Naive thymus-derived CD8-positive, alpha-beta T cell (primary cell): ENCODE data around the gene TPRN. TPM values are rescaled to one million over a fixed set of nuclear protein-coding genes. Genes with fewer than 3 reads are reported as not detected.

Source experiments
- ATAC-seq, 2 donors: fragments of 150-1000 bp; cut with Tn5 transposase in 1 of 2; sonication (Bioruptor Pico), chemical (Tn5 transposase) in 1 of 2; 1 replicate in 1 of 2; 2 replicates in 1 of 2; pipeline ENCODE4 v1.10.0; 2021; ENCODE audit warnings: mild to moderate bottlenecking in 2 of 2, moderate library complexity in 2 of 2
- POLR2A ChIA-PET: fragments of 350-600 bp; sonication (Branson Sonifier 250); formaldehyde crosslinking; loops from one replicate; lab custom pipeline; 2021; ENCODE audit warnings: antibody characterized with exemption; lab: Charles Lee
- DNase-seq, 10 donors: peaks; one replicate each; pipeline versions ENCODE4 v3.0.0 to v3.0.0-alpha.2; 2020 to 2022
- H3K27ac Mint-ChIP-seq, 10 donors: one replicate each; pipeline ENCODE4 v1.8.0; 2020 to 2022; ENCODE audit warnings: mild to moderate bottlenecking in 10 of 10, mixed read lengths in 10 of 10, moderate library complexity in 4 of 10, inconsistent platforms in 1 of 10
- H3K27me3 Mint-ChIP-seq, 5 donors: one replicate each; pipeline ENCODE4 v1.8.0; 2021 to 2022; ENCODE audit warnings: mixed read lengths in 5 of 5
- H3K36me3 Mint-ChIP-seq, 3 donors: one replicate each; pipeline ENCODE4 v1.8.0; 2020 to 2022; ENCODE audit warnings: mixed read lengths in 3 of 3, mild to moderate bottlenecking in 2 of 3, inconsistent platforms in 1 of 3
- H3K4me1 Mint-ChIP-seq, 4 donors: one replicate each; pipeline ENCODE4 v1.8.0; 2021 to 2022; ENCODE audit warnings: mixed read lengths in 4 of 4
- H3K4me3 Mint-ChIP-seq, 10 donors: one replicate each; pipeline ENCODE4 v1.8.0; 2020 to 2022; ENCODE audit warnings: mild to moderate bottlenecking in 10 of 10, mixed read lengths in 10 of 10, moderate library complexity in 6 of 10, inconsistent platforms in 1 of 10
- H3K9me3 Mint-ChIP-seq, 9 donors: one replicate each; pipeline ENCODE4 v1.8.0; 2020 to 2022; ENCODE audit warnings: mixed read lengths in 9 of 9, mild to moderate bottlenecking in 3 of 9, inconsistent platforms in 1 of 9, moderate library complexity in 1 of 9
- polyA plus RNA-seq, 3 donors: library from polyadenylated mRNA; unstranded; fragments of 300-500 nt; fragmentation: Illumina TruSeq; gene quantifications; one replicate each; pipeline ENCODE4 v1.2.3, GENCODE V29; 2021
- total RNA-seq, 8 experiments: library from RNA in 2 of 8; stranded (reverse) in 2 of 8; gene quantifications; one replicate each; pipeline ENCODE4 v1.2.3 and lab custom pipeline; 2021 to 2026

Gene TPRN
- total and polyA plus RNA-seq, 5 experiments from 2014 or later, result 0.15 to 10.1 (median 0.42) TPM

- Mint-ChIP-seq H3K4me1 (peaks cover 6 to 46% (median 36%) of the 10 kb centered on the region in 4 donors), H3K36me3 (peaks cover 0 to 7% (median 4%) of the 10 kb centered on the region in 3 donors), H3K27ac (peak overlapping the region; percentile 77 to 98 (median 94)), H3K27me3 (no peaks in the 10 kb centered on the region), H3K9me3 (no peaks in the 10 kb centered on the region), H3K4me3 (peak overlapping the region; percentile 87 to 95 (median 92))
- POLR2A ChIA-PET, result interaction anchor here (0.8 to 8.1 kb wide), 16 partner anchors 13 to 120 kb away, joined by 3 to 135 read pairs (median 7); partner anchors contain the start of genes CYSRT1, MAN1B1, NDOR1 and NELFB
- DNase-seq (no peak), ATAC-seq (no peak)
Observed at GRCh38 chr9:137189297-137190295, 10.9 kb downstream of the TPRN start.

DNA sequence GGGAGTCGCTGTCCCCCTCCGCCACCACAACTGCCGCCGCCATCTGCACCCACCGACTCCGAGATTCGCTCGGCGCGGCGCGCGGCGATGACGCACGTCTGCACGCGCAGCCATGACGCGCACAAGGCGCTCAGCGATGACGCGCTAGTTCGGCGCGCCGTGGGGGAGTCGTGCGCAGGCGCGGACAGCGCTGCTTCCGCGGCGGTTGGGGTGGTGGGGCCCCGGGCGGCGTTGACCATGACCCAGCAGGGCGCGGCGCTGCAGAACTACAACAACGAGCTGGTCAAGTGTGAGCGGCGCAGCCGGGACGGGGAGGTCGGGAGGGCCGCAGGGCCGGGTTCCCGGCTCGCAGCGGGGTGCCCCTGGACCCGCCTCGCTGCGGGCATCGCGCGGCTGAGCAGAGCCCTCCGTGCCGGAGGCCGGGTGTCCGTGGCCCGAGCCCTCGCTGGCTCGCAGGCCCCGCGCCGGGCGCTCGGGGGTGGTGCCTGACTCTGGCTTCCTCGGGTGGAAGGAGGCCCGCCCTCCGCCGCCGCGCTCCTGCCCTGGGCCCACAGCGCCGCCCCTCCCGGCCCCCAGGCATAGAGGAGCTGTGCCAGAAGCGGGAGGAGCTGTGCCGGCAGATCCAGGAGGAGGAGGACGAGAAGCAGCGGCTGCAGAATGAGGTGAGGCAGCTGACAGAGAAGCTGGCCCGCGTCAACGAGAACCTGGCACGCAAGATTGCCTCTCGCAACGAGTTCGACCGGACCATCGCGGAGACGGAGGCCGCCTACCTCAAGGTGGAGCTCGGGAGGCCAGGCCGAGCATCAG, 11.8 kb downstream of the TPRN start, which contains the start of the genes ANAPC2 and SSNA1:
ANAPC2 (minus strand) TSS at position 71 of the 807 bp plus-strand sequence; CDS start at position 43, 28 bp downstream.
SSNA1 (plus strand) TSS at position 187 of the 807 bp plus-strand sequence; CDS start at position 238, 51 bp downstream.
- peak; percentile 83 to 95 (median 94) for DNase-seq
- peaks cover 8 to 50% (median 41%) of the 10 kb centered on the region in 4 donors for H3K4me1 Mint-ChIP-seq
- peak within 1 kb of the TSS; percentile 87 to 96 (median 92) for H3K4me3 Mint-ChIP-seq
- peak within 1 kb of the TSS; percentile 83 to 98 (median 94) for H3K27ac Mint-ChIP-seq
- POLR2A ChIA-PET, result interaction anchor here (0.8 to 8.1 kb wide), 22 partner anchors 13 to 286 kb away, joined by 3 to 135 read pairs (median 4); partner anchors contain the start of genes CYSRT1, LRRC26, MAN1B1 and NDOR1
- ATAC-seq, result peak; percentile 79
- H3K36me3 Mint-ChIP-seq, result peaks cover 0 to 16% (median 4%) of the 10 kb centered on the region in 3 donors
- H3K9me3 Mint-ChIP-seq, result no peaks in the 10 kb centered on the region
- no peaks in the 10 kb centered on the region for H3K27me3 Mint-ChIP-seq

DNA sequence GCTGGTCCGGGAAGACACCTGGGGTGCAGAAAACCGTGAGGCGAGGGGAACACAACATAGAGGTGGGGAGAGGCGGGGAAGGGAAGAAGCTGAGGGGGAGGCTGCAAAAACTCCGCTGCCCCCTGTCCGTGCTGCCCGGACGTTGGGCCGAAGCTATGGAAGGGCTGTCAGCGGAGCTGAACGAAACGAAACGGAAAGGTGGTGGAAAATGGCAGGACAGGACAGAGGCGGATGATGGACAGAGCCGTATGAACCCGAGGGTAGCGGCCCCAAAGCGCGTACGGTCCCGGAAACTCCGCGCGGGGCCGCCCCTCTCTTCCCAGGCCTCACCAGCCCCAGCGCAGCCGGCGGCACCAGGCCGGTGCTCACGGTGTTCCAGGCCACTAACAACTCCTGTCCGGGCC, 12.5 kb downstream of the TPRN start:
- no peaks in the 10 kb centered on the region for H3K27me3 Mint-ChIP-seq
- peak overlapping the region; percentile 83 to 97 (median 93) for H3K27ac Mint-ChIP-seq
- DNase-seq, result no peak
- H3K4me3 Mint-ChIP-seq, result peak overlapping the region; percentile 87 to 96 (median 91)
- POLR2A ChIA-PET, result interaction anchor here (0.5 to 8.1 kb wide), 21 partner anchors 10 to 430 kb away, joined by 3 to 135 read pairs (median 5); partner anchors contain the start of genes CYSRT1, LRRC26, MAN1B1 and NDOR1
- H3K36me3 Mint-ChIP-seq, result peaks cover 0 to 21% (median 9%) of the 10 kb centered on the region in 3 donors
- no peaks in the 10 kb centered on the region for H3K9me3 Mint-ChIP-seq
- peak in 1 of 2 donors; percentile 21 for ATAC-seq
- peaks cover 8 to 50% (median 41%) of the 10 kb centered on the region in 4 donors for H3K4me1 Mint-ChIP-seq

DNA sequence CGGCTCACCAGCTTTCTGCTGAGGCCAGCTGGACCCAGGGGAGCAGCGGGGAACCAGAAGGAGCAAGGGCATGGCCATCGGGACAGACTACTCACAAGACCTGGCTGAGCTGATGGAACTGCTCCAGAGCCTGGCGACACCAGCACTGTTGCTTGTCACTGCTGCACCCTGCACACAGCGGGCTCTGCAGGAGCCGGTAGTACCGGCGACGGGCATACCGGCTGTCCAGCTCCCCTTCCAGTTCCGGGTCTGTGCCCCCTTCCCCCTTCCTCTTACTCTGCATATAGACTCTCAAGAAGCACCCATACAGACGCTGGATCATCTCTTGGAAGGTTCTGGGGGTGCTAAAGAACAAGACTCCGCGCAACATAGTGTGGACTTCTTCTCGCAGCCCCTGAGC, 13.2 kb downstream of the TPRN start:
- POLR2A ChIA-PET, result interaction anchor here (0.5 to 8.1 kb wide), 17 partner anchors 9 to 431 kb away, joined by 3 to 135 read pairs (median 6); partner anchors contain the start of genes CYSRT1, MAN1B1, NDOR1 and RNF208
- Mint-ChIP-seq H3K36me3 (peaks cover 0 to 27% (median 9%) of the 10 kb centered on the region in 3 donors), H3K4me3 (peak overlapping the region; percentile 87 to 96 (median 91)), H3K4me1 (peaks cover 8 to 50% (median 41%) of the 10 kb centered on the region in 4 donors), H3K27me3 (no peaks in the 10 kb centered on the region), H3K9me3 (no peaks in the 10 kb centered on the region), H3K27ac (peak overlapping the region; percentile 83 to 97 (median 93))
- DNase-seq, result no peak
- ATAC-seq, result no peak

- DNase-seq (no peak), ATAC-seq (no peak)
- H3K4me3 Mint-ChIP-seq, result peak overlapping the region; percentile 30 to 95 (median 88)
- H3K4me1 Mint-ChIP-seq, result peaks cover 8 to 50% (median 41%) of the 10 kb centered on the region in 4 donors
- H3K9me3 Mint-ChIP-seq, result no peaks in the 10 kb centered on the region
- no peaks in the 10 kb centered on the region for H3K27me3 Mint-ChIP-seq
- peak overlapping the region in 4 of 10 donors; percentile 47 to 96 (median 64) for H3K27ac Mint-ChIP-seq
- H3K36me3 Mint-ChIP-seq, result peaks cover 0 to 32% (median 13%) of the 10 kb centered on the region in 3 donors
- POLR2A ChIA-PET, result interaction anchor here (0.6 to 8.1 kb wide), 5 partner anchors 12 to 759 kb away, joined by 3 to 135 read pairs (median 12); partner anchors contain the start of genes CYSRT1, NDOR1, RNF208 and RNF224
Observed at GRCh38 chr9:137186385-137186784, 14.2 kb downstream of the TPRN start.

GRCh38 chr9:137185921-137186320, 14.6 kb downstream of the TPRN start:
- Mint-ChIP-seq H3K9me3 (no peaks in the 10 kb centered on the region), H3K36me3 (peaks cover 0 to 32% (median 13%) of the 10 kb centered on the region in 3 donors), H3K27ac (no peak overlapping the region), H3K4me1 (peaks cover 8 to 49% (median 39%) of the 10 kb centered on the region in 4 donors), H3K4me3 (peak overlapping the region in 4 of 10 donors; percentile 19 to 95 (median 90)), H3K27me3 (no peaks in the 10 kb centered on the region)
- POLR2A ChIA-PET, result interaction anchor here (0.6 to 1.4 kb wide), 2 partner anchors 11 to 759 kb away, joined by 3 to 12 read pairs; no protein-coding TSS in a partner anchor
- DNase-seq (no peak), ATAC-seq (no peak)

DNA sequence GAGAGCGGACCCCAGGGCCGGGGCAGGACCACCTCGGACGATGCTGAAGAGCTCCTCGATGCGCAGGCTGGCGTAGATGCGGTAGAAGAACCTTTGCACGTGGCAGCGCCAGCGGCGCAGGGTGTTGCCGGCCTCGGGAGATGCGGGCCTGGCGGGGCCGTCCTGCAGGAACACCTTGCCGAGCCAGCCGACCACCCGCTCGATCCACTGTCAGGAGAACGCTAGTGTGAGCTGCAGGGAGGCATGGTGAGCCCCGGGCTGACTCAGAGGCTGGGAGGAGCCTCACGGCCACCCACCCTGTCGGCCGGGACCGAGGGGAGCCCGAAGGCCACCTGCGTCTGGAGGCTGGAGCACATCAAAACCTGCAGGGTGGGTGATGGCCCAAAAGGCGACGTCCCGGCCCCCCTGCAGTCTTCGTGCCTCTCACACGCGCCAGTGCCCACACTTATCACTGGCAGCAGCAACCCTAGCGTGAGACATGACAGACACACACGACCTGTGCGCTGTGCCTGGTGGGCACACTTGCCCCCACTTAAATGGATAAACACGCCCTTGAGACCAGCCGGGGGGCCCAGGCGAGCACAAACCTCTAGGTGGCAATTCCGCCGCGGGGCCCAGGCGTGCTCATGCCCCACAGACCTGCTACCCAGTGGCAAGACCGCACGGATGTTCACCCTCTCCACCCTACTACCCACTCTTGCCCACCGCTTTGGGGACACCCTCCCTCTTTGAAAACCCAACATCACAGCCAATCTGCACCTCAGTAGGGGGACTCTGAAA, 15.5 kb downstream of the TPRN start:
- DNase-seq (no peak), ATAC-seq (no peak)
- POLR2A ChIA-PET, result interaction anchor here (0.7 to 1.4 kb wide), 2 partner anchors 10 to 55 kb away, joined by 3 read pairs; no protein-coding TSS in a partner anchor
- peaks cover 0 to 29% (median 14%) of the 10 kb centered on the region in 3 donors for H3K36me3 Mint-ChIP-seq
- peaks cover 5 to 44% (median 32%) of the 10 kb centered on the region in 4 donors for H3K4me1 Mint-ChIP-seq
- H3K9me3 Mint-ChIP-seq, result no peaks in the 10 kb centered on the region
- H3K4me3 Mint-ChIP-seq, result peak overlapping the region in 1 of 10 donors; percentile 48
- H3K27ac Mint-ChIP-seq, result peak overlapping the region in 1 of 10 donors; percentile 52
- H3K27me3 Mint-ChIP-seq, result no peaks in the 10 kb centered on the region

GRCh38 chr9:137183980-137184595, 16.5 kb downstream of the TPRN start:
- peaks cover 0 to 36% (median 16%) of the 10 kb centered on the region in 3 donors for H3K36me3 Mint-ChIP-seq
- H3K27ac Mint-ChIP-seq, result no peak overlapping the region
- POLR2A ChIA-PET, result interaction anchor here (0.6 kb wide), 1 partner anchor 17 kb away, joined by 5 read pairs; the partner anchor contains the start of gene TPRN
- H3K9me3 Mint-ChIP-seq, result no peaks in the 10 kb centered on the region
- ATAC-seq, result no peak
- no peak for DNase-seq
- peaks cover 6 to 35% (median 25%) of the 10 kb centered on the region in 4 donors for H3K4me1 Mint-ChIP-seq
- H3K4me3 Mint-ChIP-seq, result peak overlapping the region in 4 of 10 donors; percentile 21 to 43 (median 42)
- H3K27me3 Mint-ChIP-seq, result no peaks in the 10 kb centered on the region

DNA sequence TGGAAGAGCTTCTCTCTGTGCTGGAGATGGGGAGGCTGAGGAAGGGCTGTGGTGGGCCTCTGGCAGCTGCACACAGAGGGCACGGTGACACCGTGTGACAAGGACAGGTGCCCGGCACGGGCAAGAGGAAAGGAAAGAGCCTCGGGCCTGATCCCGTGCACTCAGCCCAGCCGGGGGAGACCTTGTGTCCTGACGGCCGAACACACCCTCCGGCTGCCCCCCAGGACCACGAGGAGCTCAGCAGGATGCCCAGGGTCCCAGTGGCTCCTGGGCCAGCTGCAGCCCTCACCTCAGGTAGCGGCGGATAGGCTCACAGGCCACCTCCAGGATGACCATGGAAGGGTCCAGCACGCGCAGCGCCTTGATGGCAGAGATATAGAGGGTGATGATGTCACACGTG, 17.7 kb downstream of the TPRN start:
- H3K4me1 Mint-ChIP-seq, result peaks cover 4 to 31% (median 19%) of the 10 kb centered on the region in 4 donors
- POLR2A ChIA-PET, result interaction anchor here (1.0 to 1.2 kb wide), 2 partner anchors 40 to 58 kb away, joined by 3 to 5 read pairs; partner anchors contain the start of gene TUBB4B
- DNase-seq, result no peak
- no peaks in the 10 kb centered on the region for H3K27me3 Mint-ChIP-seq
- ATAC-seq, result no peak
- peaks cover 0 to 40% (median 16%) of the 10 kb centered on the region in 3 donors for H3K36me3 Mint-ChIP-seq
- H3K9me3 Mint-ChIP-seq, result no peaks in the 10 kb centered on the region
- H3K27ac Mint-ChIP-seq, result no peak overlapping the region
- peak overlapping the region in 1 of 10 donors; percentile 71 for H3K4me3 Mint-ChIP-seq

- ATAC-seq (no peak), DNase-seq (no peak)
- H3K27me3 Mint-ChIP-seq, result no peaks in the 10 kb centered on the region
- no peak overlapping the region for H3K27ac Mint-ChIP-seq
- POLR2A ChIA-PET, result interaction anchor here (0.6 kb wide), 1 partner anchor 49 kb away, joined by 6 read pairs; no protein-coding TSS in a partner anchor
- H3K9me3 Mint-ChIP-seq, result no peaks in the 10 kb centered on the region
- peak overlapping the region in 1 of 10 donors; percentile 4 for H3K4me3 Mint-ChIP-seq
- H3K36me3 Mint-ChIP-seq, result peaks cover 0 to 45% (median 14%) of the 10 kb centered on the region in 3 donors
- peaks cover 4 to 20% (median 10%) of the 10 kb centered on the region in 4 donors for H3K4me1 Mint-ChIP-seq
Observed at GRCh38 chr9:137181680-137182079, 18.9 kb downstream of the TPRN start.
